Stimulated activated CD8-positive, alpha-beta memory T cell treated with anti-CD3 and anti-CD28 coated beads, Interleukin-4, amount 100 ng/mL, for 24 hours (primary cell): ENCODE measurements around the gene IDI2.
"Not testable (repeated sequence)": the region's sequence is repeated elsewhere in the genome, so short reads cannot be mapped to it uniquely, and the experiment has no call there.

Source experiments
- DNase-seq: peaks from one replicate; pipeline ENCODE4 v3.0.0-alpha.2; 2020; ENCODE audit warnings: low read depth

IDI2 gene

DNA sequence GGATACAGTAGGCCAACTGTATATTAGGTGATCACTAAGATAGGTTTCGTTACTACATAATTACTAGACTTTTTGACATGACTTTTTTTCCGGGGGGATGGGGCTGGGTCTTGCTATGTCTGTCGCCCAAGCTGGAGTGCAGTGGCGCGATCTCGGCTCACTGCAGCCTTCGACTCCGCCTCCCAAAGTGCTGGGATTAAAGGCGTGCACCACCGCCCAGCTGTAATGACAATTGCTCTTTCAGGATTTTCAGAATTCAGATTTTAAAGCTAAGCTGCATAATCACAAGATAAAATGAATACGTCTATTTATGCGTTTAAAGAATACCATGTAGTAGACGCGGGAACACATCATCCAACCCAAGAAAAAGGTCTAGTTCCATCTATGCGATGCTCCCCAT is 22.3 kb upstream of the IDI2 start:
- no peak for DNase-seq

GRCh38 chr10:1045415-1045814 is 19.8 kb upstream of the IDI2 start:
- DNase-seq: no peak

GRCh38 chr10:1044964-1045363 is 19.3 kb upstream of the IDI2 start:
- DNase-seq: no peak

GRCh38 chr10:1044146-1044545 is 18.5 kb upstream of the IDI2 start:
- no peak for DNase-seq

GRCh38 chr10:1043532-1043995 is 17.9 kb upstream of the IDI2 start:
- DNase-seq: no peak

DNA sequence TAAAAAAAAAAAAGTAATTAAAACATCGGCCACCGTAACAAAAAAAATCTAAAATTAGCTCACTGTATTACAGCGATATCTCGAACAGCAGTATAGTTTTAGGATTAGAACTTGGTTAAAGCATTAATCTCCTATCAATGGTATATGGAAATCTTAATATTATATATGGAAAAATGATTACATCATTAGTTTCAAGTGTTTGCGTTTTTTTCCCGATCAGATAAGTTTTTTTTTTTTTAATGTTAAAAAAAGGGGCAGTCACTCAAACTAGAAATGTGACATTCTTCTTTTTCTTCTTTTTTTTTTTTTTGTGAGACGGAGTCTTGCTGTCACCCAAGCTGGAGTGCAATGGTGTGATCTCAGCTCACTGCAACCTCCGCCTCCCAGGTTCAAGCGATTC is 15.9 kb upstream of the IDI2 start:
- DNase-seq: no peak

DNA sequence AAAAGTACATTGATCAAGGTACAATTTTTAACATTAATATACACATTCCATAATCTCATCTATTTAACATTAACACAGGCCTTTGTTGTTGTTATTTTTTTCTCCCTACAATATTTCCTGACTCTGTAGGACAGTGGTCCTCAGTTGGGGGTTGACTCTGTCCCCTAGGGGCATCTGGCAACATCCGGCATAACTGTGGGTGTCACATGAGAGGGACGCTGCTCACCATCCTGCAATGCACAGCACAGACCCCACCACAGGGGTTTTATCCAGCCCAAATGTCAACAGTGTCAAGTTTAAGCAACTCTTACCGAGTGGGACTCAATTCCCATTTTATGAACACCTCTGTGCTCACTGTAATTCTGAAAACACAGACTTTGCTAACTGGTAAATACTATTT is 14.5 kb upstream of the IDI2 start:
- no peak for DNase-seq

- DNase-seq: not testable (repeated sequence)
Observed at GRCh38 chr10:1038769-1039168, 13.1 kb upstream of the IDI2 start.

GRCh38 chr10:1037098-1037497 is 11.4 kb upstream of the IDI2 start:
- DNase-seq: no peak

DNA sequence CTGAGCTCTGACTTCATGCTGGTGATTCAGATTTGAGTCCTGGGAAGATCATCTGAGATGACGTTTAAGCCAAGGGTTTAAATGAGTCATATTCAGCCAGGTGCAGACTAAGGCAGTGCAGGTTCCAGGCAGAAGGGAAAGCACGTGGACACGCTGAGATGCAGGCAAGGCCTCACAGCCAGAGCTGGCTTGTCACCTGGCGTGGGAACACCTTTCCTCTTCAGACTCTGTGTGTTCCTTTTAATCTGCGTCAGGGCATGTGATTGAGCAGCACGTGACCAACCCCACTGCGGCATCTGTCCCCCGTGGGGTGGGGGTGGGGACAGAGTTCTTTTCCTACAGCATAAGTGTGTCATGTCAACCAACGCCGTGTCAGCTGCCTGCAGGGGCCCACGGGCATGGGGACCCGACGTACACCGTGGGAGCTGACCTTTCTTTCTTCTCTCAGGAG is 10.7 kb upstream of the IDI2 start:
- DNase-seq: no peak

DNA sequence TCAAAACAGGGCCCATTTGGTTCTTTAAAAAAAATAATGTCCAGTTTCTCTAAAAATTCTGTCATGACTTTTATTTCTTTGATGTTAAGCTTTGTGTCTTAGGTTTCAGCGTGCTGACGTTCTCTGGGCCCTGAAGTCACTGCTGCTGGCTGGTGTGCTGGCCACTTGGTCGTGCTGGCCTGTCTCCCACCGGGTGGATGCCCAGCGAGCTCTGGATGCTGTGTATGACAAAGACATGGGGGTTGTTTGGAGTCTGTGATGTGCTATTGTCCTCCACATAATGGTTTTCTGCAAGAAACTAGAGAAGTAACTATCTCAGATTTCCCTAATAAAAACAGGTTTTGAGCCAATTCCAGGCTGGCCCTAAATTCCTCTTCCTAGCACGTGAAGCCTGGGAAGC is 9.5 kb upstream of the IDI2 start:
- DNase-seq: no peak

DNA sequence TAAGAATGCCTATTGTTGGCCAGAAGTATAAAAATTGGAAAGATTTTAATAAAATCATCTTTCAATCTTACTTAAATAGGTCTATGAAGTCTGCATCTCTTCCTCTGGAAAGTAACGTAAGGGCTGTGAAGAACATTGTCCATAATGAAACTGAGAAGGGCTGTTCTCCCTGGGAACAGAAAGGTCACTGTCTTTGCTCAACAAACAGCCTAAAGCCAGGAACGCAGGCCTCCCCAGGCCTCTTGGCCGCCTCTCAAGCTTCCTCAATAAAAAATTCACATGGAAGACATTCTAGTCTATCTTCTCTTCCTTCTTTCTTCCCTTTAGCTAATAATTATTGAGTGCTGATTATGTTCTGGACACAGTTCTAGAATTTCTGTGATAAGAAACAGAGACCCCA is 9.1 kb upstream of the IDI2 start:
- no peak for DNase-seq

- no peak for DNase-seq
Observed at GRCh38 chr10:1033601-1034000, 7.9 kb upstream of the IDI2 start.

DNA sequence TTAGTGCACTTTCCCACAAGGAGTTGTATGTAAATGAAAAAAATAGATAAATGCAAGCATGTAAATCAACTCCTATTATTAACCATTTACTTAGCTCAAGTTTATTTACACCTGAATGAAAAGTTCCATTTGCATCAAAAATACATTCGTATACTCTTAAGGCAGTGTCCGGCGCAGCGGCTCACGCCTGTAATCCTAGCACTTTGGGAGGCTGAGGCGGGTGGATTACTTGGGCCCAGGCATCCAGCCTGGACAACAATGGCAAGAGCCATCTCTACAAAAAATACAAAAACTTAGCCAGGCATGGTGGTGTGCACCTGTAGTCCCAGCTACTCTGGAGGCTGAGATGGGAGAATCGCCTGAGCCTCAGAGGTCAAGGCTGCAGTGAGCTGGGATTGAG is 4.2 kb upstream of the IDI2 start:
- no peak for DNase-seq

GRCh38 chr10:1026578-1026977 is 919 bp upstream of the IDI2 start:
- no peak for DNase-seq

DNA sequence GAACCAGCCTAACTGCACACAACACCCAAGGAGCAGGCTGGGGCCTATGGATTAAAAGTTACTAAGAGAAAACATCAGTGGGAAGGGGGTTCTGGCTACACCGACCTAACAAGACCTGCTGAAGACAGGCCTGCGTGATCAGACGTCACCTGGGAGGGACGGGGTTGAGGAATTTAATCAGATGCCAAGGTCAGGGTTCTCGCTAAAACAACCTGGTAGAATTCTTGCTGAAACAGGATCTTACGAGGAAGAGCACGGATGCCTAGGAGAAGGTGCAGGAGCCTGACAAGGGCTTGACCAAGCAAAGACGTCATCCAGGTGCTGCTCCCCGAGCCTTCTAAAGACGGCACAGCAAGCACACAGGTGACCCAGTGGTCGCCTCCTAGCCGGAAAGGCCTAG is 1.6 kb downstream of the IDI2 start:
- no peak for DNase-seq

DNA sequence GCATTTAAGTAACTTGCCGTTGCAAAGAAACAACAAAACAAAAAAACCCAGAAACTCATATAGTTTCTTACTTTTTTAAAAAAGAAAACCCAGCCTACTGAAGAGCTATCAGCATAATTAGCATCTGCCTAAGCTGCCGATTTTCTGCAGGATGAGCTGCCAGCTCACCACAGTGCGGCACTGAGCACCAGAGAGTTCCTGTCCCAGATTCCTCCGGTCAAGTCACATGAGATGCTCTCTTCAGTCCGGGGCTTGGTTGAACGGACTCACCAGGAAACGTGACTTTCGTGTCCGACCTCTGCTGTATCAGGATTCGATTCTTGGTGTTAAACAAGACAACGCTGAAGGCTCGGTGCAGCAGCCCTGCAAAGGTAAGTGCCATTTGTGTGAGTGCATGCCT is 3.2 kb downstream of the IDI2 start:
- no peak for DNase-seq

DNA sequence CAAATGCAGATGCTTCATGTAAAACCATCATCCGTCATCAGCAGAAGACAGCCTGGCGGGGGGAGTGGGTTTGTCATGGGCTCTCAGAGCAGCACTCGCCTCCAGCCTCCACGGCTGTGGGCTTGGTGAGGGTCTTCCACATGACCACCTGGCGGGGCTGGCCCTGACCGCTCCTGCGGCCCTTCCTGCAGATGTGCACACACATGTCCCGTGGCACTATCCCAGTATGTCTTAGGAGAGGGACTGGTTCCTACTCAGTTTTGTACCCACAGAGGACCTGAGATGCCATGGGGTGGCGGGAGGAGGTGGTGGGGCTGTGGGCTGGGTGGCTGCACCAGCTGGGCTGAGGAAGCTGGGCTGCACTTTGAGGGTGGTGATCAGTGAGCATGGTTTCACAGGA is 4.7 kb downstream of the IDI2 start:
- no peak for DNase-seq

DNA sequence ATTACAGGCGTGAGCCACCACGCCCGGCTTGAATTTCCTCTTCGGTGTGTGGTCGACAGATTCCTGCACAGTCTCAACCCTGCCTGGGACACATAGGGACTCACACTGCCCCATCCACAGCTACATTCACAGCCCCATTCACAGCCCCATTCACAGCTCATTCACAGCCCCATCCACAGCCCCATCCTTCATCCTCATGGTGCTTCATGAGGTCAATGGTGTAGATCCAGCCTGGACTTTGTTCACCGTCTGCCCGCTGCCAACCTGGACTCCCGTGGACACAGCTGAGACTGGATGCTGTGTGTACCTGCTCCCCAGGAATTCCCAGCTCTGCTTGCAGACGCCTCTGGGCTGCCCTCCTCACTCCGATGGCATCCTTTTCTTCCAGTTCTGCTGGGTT is 5.2 kb downstream of the IDI2 start:
- no peak for DNase-seq

- no peak for DNase-seq
Observed at GRCh38 chr10:1019362-1019761, 6.3 kb downstream of the IDI2 start.

GRCh38 chr10:1015688-1016087 is 10.0 kb downstream of the IDI2 start:
- no peak for DNase-seq

GRCh38 chr10:1011696-1012095 is 14.0 kb downstream of the IDI2 start:
- DNase-seq: no peak

GRCh38 chr10:1010703-1011102 is 15.0 kb downstream of the IDI2 start:
- DNase-seq: no peak

DNA sequence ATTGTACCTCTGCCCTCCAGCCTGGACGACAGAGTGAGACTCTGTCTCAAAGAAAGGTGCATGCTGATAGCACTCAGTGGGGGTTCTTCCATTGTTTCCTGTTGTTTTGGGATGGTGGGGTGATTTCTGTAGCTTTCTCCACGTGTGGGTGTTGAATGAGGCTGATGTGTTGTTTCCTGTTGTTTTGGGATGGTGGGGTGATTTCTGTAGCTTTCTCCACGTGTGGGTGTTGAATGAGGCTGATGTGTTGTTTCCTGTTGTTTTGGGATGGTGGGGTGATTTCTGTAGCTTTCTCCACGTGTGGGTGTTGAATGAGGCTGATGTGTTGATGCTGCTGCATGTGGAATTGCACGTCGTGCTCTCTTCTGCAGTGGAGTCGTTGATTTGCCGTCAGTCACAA is 15.7 kb downstream of the IDI2 start:
- DNase-seq: not testable (repeated sequence)

DNA sequence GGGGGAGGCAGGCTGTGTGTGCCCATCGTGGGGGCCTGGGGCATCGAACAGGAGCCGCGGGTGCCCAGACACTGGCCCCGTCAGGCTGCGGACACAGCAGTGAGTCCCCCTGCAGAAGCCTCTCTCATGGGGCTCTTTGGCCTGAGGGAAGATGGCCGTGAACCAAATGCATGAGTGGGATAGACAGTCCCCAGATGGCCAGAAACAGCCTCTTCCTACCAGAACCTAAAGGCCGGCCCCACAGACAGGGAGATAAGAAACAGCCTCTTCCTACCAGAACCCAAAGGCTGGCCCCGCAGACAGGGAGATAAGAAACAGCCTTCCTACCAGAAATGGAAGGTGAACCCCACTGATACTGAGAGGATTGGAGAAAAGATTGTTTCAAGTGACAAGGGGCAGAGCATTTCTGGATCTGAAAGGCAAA is 16.6 kb downstream of the IDI2 start:
- DNase-seq: no peak
